Mammary epithelial cell (primary cell): Measurements from ENCODE around the gene LASP1.

Experiments used
- CTCF ChIP-seq, 2 donors: IDR thresholded peaks in 1 of 2; conservative IDR thresholded peaks in 1 of 2; 2 replicates each; pipeline ENCODE4 v1.5.1; 2011 to 2012; ENCODE audit warnings: inconsistent platforms in 2 of 2, low read length in 2 of 2, mild to moderate bottlenecking in 2 of 2, control low read depth in 1 of 2, low read depth in 1 of 2; ENCODE audit not compliant: insufficient read depth in 1 of 2; ENCODE audit errors: extremely low read depth in 1 of 2
- EZH2 ChIP-seq: IDR thresholded peaks from 2 replicates; pipeline ENCODE4 v1.6.1; 2012; ENCODE audit warnings: low read length, inconsistent platforms, borderline replicate concordance

DNA sequence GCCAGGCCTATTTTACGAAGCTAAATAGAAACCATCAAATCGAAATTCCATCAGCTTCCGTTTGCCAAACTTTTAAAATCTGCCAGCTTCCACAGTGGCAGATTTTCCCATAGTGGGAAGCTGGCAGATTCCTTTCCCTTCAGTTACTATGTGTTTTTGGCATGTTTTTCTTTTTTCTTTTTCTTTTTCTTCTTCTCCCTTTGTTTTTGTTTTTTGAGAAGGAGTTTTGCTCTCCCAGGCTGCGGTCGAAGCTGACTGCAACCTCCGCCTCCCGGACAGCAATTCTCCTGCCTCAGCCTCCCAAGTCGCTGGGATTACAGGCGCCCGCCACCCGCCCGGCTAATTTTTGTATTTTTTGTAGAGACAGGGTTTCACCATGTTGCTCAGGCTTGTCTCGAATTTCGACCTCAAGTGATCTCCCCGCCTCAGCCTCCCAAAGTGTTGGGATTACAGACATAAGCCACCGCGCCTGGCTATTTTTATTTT, 44.1 kb upstream of the LASP1 start:
- TF ChIP-seq CTCF (conservative IDR thresholded peaks at IDR 0.05 in 1 of 2, IDR thresholded peaks at IDR 0.05 in 1 of 2; ENCODE audit: extremely low read depth in 1 of 2, insufficient read depth in 1 of 2, low read depth in 1 of 2, low read length in 2 of 2), result no peak
- TF ChIP-seq EZH2, result no peak
